Body of pancreas (tissue), 4 donors: ENCODE measurements around the gene DISP2.

Source experiments
- POLR2A ChIP-seq, 3 donors: fragments of 450-650 bp; IDR thresholded peaks; one replicate each; pipeline ENCODE4 v1.6.1; 2016; ENCODE audit warnings: antibody characterized with exemption in 3 of 3, mild to moderate bottlenecking in 2 of 3
- TF ChIP-seq, protein P1 (sequence below), 7 experiments: fragments of 450-650 bp in 4 of 7; fragments of 200-600 bp in 3 of 7; sonication (generic) in 3 of 7; IDR thresholded peaks; one replicate each; pipeline ENCODE4 v1.5.1; 2016 to 2019; ENCODE audit warnings: antibody characterized with exemption in 7 of 7

DNA sequence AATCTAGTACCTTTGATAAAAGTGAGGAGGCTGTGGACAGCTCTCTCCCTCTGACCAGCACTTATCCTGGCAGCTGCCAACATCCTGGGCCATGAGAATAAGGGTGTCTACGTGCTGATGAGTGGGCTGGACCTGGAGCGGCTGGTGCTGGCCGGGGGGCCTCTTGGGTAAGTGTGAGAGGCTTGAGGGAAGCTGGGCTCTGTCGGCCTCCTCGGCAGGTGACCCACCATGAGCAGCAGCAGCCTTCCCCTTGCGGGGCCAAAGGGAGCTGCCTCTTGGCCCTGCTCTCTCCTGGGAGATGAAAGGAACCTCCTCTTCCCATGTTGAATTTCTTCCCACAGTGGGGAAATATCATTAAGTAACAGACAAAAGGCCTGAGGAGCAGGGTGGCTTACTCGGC lies 56.8 kb downstream of the DISP2 start:
- no peak for TF ChIP-seq POLR2A (IDR thresholded peaks at IDR 0.05)
- TF ChIP-seq, protein P1, sequence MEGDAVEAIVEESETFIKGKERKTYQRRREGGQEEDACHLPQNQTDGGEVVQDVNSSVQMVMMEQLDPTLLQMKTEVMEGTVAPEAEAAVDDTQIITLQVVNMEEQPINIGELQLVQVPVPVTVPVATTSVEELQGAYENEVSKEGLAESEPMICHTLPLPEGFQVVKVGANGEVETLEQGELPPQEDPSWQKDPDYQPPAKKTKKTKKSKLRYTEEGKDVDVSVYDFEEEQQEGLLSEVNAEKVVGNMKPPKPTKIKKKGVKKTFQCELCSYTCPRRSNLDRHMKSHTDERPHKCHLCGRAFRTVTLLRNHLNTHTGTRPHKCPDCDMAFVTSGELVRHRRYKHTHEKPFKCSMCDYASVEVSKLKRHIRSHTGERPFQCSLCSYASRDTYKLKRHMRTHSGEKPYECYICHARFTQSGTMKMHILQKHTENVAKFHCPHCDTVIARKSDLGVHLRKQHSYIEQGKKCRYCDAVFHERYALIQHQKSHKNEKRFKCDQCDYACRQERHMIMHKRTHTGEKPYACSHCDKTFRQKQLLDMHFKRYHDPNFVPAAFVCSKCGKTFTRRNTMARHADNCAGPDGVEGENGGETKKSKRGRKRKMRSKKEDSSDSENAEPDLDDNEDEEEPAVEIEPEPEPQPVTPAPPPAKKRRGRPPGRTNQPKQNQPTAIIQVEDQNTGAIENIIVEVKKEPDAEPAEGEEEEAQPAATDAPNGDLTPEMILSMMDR (IDR thresholded peaks at IDR 0.05) = no peak
